Measurements from ENCODE around the gene FHIT.

FHIT gene

GRCh38 chr3:60517134-60517533 lies 734.1 kb downstream of the FHIT start:
- DNase-seq, result no peak

- no peak for DNase-seq
Measured at GRCh38 chr3:60514866-60515265, 736.4 kb downstream of the FHIT start.

- no peak for DNase-seq
Measured at GRCh38 chr3:60514085-60514649, 737.1 kb downstream of the FHIT start.

GRCh38 chr3:60513241-60513640 lies 738.0 kb downstream of the FHIT start:
- DNase-seq, result no peak

- no peak for DNase-seq
Measured at GRCh38 chr3:60512506-60512905, 738.7 kb downstream of the FHIT start.

GRCh38 chr3:60509471-60509870 lies 741.8 kb downstream of the FHIT start:
- DNase-seq, result no peak

GRCh38 chr3:60504827-60505457 lies 746.3 kb downstream of the FHIT start:
- DNase-seq, result no peak

GRCh38 chr3:60501314-60501713 lies 749.9 kb downstream of the FHIT start:
- no peak for DNase-seq

GRCh38 chr3:60497902-60498301 lies 753.4 kb downstream of the FHIT start:
- DNase-seq, result no peak

- DNase-seq, result no peak
Measured at GRCh38 chr3:60490992-60491391, 760.3 kb downstream of the FHIT start.

- DNase-seq, result no peak
Measured at GRCh38 chr3:60475096-60475495, 776.2 kb downstream of the FHIT start.

GRCh38 chr3:60469481-60469880 lies 781.8 kb downstream of the FHIT start:
- no peak for DNase-seq

- DNase-seq, result no peak
Measured at GRCh38 chr3:60463685-60464084, 787.6 kb downstream of the FHIT start.

GRCh38 chr3:60461267-60461666 lies 790.0 kb downstream of the FHIT start:
- DNase-seq, result no peak

GRCh38 chr3:60456180-60456579 lies 795.1 kb downstream of the FHIT start:
- DNase-seq, result peak in 2 of 56 donors; percentile 0 to 2

GRCh38 chr3:60453326-60453725 lies 797.9 kb downstream of the FHIT start:
- no peak for DNase-seq

GRCh38 chr3:60448696-60449095 lies 802.6 kb downstream of the FHIT start:
- DNase-seq, result no peak

GRCh38 chr3:60445446-60445845 lies 805.8 kb downstream of the FHIT start:
- no peak for DNase-seq

GRCh38 chr3:60444898-60445437 lies 806.3 kb downstream of the FHIT start:
- DNase-seq, result no peak

- DNase-seq, result no peak
Measured at GRCh38 chr3:60440869-60441268, 810.4 kb downstream of the FHIT start.

- DNase-seq, result no peak
Measured at GRCh38 chr3:60435941-60436650, 815.2 kb downstream of the FHIT start.

GRCh38 chr3:60434950-60435349 lies 816.3 kb downstream of the FHIT start:
- DNase-seq, result no peak

- no peak for DNase-seq
Measured at GRCh38 chr3:60434323-60434722, 816.9 kb downstream of the FHIT start.
